ENCODE data around the gene GNAT2.
"Not testable (repeated sequence)": the region's sequence is repeated elsewhere in the genome, so short reads cannot be mapped to it uniquely, and the experiment has no call there.

GNAT2 gene

DNA sequence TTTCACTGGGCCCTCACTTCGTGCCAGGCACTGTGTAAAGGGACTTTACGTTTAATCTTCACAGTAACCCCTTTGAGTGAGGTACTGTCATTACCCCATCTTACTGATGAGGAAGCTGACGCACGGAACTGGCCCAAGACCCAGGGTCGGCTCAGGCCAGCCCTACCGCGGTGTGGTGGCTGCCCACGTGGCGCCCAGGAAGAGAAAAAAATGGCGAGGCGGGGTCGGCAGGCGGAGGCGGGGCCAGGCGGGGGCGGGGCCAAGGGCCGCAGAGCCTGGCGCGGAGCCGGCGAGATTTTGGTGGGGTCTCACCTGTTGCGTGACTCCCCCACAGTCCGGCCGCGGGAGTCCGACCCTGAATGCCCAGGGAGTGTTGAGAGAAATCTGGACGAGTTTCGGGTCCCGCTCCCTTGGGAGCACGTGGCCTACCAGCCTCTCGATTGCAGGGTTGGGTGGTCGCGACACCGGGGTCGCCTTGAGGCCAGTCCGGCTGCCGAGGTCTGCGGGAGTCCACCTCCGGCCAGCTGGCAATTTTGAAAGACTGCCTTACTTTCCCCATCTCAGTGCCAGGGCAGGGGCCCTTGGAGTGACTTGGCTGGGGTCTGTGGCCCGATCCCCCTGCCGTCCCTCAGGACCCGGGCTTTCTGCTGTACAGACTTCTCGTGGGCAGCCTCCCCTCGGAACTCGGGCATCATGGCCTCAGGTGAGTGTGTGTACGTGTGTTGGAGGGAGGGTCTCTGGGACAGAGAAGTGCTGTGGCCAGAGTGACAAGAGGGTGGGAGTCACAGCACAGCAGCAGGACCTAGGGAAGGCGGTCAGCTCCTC lies at the start of gene GNAT2, which contains the start of gene AMPD2:
Gene GNAT2 (minus strand): TSS at position 41 of the 825 bp plus-strand sequence. CDS start 6,746 bp downstream, outside the sequence.
Gene AMPD2 (plus strand): TSS at position 262 of the 825 bp plus-strand sequence. CDS start 1,339 bp downstream, outside the sequence.
- peak; percentile 64 for DNase-seq

DNA sequence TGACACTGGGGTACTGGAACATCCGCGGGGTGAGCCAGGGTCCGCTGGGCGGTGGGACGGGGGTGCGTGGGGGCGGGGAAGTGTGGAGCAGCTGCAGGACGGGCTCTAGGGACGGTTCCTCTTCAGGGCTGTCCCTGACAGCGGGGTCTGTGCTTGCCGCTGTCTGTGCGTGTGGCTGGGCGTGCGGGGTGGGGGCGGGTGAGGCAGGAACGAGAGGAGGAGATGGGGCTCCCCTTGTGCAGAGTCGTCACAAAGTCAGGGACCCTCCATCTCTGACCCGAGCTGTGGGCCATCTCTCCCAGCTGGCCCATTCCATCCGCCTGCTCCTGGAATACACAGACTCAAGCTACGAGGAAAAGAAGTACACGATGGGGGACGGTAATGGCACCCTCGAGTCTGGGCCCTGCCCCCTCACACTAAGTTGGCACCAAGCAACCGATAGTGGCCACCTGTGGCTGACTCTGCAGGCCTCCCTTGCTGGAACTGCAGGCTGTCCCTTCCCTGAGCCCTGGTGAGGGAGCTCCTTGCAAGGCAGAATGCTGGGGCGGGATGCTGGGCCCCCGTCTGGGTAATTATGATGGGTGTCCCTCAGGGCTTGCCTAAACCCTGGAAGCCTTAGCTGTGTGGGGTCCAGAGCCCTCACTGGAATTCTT lies 48.8 kb upstream of the GNAT2 start:
- no peak for DNase-seq

DNA sequence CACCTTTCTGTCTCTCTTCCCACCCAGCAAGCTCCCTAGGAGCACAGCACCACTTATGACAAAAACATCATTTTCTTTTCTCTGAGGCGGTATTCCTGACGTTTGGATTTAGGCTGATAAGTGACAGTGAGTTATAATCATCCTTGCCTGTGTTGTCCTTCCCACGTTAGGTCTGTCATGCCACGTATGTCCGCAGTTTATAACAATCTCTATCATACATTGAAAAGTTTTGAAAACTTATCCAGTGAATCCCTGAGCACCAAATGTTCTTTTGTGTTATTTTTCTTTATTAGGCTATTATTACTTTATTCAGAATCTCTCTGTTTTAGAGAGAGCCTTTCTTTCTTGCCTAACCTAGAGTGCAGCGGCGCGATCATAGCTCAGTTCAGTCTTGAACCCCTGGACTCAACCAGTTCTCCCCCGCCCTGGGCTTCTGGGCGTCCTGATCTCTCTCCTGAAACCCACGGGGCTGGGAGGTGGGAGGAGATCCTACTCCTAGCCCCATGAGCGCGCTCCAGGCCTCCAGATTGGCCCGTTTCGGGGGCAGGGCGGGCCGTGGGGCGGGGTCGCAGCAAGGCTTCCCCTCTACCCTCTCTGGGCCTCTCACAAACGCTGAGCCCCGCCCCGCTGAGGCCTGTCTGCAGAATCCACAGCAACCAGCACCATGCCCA lies 48.2 kb upstream of the GNAT2 start, which contains the start of gene GSTM2:
Gene GSTM2 (plus strand): TSS at position 606 of the 671 bp plus-strand sequence. CDS start 59 bp downstream, at position 665.
- DNase-seq = peak; percentile 63

DNA sequence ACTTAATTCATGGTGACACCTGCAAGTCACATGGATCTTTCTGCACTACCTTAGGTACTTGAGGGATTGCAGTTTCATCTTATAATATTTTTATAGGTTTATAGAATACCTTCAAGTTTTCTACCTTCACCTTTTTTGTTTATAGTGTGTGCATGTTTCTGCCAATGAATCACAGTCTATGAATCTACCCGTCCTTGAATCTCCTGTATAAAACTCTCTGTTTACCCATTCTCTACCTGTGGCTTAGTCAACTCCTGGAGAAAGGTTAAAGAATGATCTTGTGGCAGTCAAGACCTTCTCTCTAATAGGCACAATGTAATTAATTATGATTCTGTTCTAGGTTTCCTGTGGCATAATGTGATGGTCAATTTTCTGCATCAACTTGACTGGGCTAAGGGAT lies 45.3 kb upstream of the GNAT2 start:
- no peak for DNase-seq

DNA sequence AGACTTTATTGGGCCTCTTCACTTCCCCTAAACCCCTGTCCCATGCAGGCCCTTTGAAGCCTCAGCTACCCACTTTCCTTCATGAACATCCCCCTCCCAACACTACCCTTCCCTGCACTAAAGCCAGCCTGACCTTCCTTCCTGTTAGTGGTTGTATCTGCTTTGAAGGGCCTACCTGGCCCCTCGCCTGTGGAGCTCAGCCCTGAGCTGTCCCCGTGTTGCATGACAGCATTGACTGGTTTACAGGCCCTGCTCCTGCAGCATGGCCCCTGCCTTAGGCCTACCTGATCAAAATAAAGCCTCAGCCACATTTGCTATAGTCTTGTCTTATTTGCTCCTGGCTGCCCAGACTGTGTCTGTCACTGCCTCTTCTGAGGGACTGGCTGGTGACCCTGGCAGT lies 42.0 kb upstream of the GNAT2 start:
- DNase-seq = no peak

DNA sequence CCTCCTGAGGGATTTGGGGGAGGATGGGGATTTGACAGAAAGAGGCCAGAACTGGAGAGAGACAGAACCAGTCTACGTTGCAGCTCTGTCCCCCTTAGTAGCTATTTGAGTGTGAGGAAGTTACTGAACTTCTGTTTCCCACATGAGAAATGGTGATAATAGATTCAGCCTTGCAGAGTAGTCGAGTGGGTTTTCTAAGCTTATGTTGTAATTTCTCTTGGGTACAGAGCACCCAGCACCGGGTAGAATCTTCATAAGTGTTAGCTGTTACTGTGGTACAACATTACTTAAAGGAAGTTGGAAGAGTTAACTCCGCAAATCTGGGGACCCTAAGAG lies 41.2 kb upstream of the GNAT2 start:
- not testable (repeated sequence) for DNase-seq

DNA sequence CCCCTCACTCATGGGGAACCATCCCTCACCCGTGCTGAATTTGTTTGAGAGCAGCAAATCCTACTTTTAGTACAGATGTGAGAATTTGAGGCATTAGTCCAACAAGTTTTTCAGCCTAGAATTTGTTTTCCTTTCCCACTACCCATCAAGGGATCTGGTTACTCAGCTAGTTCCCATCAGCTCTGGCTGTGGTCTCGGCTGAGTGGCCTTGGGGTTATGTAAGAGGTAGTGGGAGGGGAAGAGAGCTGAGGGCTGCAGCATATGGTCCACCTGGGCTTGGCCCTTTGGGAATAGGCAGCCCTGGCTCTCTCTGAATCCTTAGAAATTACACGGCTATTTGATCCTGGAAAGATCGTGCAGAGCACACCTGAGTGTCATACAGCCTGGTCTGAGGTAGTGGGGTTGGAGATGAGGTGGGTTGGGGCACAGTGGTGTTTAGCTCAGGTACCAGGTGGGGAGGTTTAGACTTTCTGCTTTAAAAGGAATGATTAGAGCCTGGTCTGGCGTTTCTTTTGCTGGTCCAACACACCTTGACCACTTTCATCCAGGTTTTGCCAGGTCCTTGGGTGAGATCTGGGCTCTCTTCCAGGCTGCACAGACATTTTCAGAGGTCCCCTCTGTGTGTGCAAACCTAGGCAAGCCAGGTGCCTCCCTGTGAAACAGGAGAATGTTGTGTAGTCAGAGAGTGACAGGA lies 40.7 kb upstream of the GNAT2 start:
- no peak for DNase-seq

DNA sequence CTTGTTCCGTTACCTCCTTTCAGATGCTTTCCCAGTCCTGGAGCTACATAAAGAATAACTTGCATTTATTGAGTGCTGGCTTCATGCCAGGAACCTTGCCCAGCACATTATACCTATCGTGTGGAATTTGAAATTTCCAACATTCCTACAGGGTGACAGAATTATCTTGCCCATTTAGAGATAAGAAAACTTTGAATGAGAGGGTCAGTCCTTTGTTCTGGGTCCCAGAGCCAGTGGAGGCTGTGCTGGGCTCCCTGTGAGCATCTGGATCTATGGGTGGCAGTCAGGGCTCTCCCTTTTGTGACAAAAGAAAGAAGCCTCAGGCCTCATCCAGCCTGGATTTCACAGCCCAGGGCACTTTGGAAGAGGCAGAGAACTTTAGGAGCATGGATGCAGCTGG lies 39.7 kb upstream of the GNAT2 start:
- no peak for DNase-seq

DNA sequence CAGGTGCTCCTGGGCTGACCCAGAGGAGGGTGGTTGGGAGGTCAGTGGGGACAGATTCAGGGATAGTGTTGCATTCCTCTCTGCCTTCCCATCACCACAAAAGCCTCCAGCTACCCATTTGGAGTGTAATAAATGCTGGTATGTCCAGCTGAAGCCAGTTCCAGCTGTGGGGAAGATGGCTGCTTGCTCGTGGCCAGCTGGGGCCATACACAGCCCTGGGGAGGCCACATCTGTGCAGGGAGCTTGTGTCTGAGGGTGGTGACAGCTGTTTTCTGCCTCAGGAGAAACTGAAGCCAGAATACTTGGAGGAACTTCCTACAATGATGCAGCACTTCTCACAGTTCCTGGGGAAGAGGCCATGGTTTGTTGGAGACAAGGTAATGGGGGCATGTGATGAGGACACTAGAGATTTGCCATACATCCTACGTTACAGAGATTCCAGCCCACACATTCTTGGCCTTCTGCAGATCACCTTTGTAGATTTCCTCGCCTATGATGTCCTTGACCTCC lies 39.2 kb upstream of the GNAT2 start:
- DNase-seq = no peak

DNA sequence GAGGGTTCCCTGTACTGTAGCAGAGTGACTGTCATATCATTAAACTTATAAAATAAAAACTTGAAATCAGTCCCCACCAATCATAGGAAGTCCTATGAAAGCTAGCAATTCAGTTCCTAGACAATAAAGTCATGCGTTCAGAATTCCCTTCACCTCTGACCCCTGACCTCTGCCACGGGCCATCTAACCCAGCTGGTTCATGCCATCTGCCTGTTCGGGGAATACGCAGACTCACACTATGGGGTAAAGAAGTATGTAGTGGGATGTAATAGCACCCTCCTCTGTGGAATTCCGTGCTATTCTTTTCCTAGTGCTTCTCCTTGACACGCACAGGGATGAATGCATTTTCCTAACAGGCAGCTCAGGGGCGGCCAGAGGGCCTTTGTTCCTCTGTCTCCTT lies 38.6 kb upstream of the GNAT2 start:
- DNase-seq = no peak

DNA sequence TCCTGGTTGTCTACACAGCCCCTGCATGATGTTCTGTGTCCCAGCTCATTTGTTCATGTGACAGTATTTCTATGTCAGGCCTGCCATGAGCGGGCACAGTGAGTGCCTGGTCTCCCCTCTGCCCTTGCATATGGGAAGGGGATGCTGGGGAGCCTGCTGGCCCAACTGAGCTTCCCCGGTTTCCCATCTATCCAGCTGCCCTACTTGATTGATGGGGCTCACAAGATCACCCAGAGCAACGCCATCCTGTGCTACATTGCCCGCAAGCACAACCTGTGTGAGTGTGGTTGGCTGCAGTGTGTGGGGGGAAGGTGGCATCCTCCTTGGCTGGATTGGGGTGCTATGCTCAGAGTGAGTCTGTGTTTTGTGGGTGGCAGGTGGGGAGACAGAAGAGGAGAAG lies 38.0 kb upstream of the GNAT2 start:
- DNase-seq = no peak

DNA sequence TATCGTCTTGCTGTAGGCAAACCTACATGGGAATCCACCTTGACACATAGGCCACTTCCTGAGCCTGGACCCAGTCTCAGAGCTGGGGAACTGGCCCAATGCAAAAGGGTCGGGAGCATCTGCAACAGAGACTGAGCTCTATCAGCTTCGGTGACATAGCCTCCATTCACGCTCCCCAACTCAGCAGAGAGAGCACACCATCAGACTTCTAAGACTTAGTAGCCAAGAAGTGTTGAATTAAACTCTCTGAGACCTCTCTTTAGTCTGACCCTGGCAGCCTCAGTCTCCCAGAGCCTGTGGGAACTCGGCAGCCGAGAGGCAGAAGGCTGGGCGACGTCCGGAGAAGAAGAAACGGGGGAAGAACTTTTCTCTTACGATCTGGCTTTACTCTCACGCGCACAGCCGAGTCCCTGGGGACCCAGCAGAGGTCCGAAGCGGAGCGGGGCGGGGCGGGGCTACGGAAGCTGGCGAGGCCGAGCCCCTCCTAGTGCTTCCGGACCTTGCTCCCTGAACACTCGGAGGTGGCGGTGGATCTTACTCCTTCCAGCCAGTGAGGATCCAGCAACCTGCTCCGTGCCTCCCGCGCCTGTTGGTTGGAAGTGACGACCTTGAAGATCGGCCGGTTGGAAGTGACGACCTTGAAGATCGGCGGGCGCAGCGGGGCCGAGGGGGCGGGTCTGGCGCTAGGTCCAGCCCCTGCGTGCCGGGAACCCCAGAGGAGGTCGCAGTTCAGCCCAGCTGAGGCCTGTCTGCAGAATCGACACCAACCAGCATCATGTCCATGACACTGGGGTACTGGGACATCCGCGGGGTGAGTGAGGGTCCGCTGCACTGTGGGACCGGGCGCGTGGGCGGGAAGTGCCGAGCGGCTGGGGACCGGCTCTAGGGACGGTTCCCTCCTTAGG lies 36.5 kb upstream of the GNAT2 start, which contains the start of gene GSTM4:
Gene GSTM4 (plus strand): TSS at position 485 of the 905 bp plus-strand sequence. CDS start 291 bp downstream, at position 776.
- peak; percentile 62 for DNase-seq

DNA sequence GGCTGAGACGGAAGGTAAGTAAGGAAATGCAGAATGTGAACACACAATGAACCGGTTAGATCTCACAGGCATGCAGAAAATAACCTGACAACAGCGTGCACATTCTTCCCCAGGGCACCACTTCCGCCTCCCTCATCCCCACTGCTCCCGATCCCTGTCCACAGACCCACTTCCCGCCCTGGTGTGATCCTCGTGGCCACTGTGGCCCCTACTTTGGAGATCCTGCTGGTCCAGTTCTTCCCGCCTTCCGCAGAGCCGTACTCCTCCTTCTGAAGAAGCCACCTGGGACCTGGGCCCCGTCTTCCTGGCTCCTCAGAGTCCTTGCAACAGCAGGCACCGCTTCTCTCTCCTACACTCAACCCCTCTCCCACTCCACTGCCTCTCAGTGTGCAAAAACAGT lies 35.1 kb upstream of the GNAT2 start:
- no peak for DNase-seq

DNA sequence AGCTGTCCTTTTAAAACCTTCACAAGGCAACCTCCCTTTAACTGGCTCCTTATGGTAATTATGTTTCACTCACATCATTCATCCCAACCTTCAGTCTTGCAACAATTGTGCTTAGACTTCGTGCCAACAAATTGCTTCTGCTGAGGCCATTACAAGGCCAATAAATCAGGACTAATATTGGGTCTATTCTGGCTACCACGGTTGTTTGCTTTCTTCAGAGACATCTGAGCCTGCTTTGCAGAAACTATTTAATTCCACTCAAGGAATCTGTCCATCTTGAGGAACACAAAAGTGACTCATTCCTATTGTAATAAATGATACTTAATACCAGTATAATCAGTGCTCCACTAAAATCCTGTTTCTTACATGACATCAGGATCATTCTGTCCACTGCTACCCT lies 33.9 kb upstream of the GNAT2 start:
- DNase-seq = no peak

DNA sequence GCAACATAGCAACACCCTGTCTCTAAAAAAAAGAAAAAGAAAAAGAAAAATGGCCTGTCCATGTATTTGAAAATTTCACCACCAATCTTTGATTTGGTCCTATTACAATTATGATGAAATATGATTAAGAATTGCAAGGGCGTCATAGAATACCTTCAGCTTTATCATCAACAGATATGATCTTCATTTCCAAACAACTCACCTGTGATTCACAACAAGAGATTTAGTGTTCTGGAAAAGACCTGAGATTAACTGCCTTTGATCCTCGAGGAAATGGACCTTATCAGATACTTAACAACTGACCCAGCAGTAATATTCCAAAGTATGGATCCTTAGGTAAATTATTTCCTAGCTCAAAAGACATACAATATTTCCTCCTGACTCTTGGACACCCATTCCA lies 33.0 kb upstream of the GNAT2 start:
- DNase-seq = no peak

DNA sequence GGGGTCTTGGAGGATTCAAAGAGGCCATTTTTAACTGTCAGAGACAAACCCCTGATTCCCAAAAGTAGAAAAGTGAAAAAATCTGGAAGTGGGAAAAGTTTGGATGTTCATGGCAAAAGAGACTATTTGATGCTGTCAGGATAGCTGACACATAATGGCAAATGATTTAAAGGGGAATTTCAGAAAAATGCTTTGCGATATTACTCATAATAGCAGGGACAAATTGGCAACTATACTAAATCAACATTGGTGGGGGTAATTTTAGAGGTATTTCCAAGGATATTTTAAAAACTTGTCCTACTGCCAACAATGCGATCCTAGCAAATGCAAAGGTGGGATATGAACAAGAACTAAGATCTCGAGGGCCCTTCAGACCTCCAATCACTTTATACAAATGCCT lies 31.2 kb upstream of the GNAT2 start:
- DNase-seq = no peak

DNA sequence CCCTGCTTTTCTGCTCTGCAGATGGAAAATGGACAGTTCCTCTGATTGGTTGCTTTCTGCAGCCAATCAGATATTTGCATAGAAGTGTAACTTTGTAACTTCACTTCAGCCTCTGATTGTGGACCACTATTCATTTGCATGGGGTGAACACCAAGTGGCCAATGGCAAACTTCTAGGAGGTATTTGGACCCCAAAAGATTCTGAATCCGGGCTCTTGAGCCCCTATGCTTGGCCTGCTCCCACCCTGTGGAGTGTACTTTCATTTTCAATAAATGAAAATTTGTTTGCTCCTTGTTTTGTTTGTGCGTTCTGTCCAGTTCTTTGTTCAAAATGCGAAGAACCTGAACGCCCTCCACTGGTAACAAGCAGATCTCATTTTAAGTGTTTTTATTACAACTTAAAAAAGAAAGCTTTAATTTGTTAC lies 30.1 kb upstream of the GNAT2 start:
- no peak for DNase-seq

DNA sequence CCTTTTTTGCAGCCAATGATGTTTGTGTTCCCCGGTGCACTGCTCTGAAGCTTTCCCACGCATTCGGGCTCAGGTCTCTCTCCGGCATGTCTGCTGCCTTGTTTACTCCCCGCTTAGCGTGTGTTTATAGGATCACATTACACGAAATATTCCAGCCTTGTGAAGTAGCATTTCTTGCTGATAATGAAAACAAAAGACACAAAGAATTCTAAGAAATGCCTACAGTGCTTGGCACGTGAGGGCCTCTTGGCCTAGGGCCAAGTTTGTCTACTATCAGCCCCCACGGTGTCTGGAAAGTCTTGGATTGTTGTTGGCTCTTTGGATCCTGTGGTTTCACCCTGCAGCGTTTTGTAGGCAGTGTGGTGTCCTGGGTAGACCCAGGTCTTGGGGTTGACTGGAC lies 25.3 kb upstream of the GNAT2 start:
- no peak for DNase-seq

DNA sequence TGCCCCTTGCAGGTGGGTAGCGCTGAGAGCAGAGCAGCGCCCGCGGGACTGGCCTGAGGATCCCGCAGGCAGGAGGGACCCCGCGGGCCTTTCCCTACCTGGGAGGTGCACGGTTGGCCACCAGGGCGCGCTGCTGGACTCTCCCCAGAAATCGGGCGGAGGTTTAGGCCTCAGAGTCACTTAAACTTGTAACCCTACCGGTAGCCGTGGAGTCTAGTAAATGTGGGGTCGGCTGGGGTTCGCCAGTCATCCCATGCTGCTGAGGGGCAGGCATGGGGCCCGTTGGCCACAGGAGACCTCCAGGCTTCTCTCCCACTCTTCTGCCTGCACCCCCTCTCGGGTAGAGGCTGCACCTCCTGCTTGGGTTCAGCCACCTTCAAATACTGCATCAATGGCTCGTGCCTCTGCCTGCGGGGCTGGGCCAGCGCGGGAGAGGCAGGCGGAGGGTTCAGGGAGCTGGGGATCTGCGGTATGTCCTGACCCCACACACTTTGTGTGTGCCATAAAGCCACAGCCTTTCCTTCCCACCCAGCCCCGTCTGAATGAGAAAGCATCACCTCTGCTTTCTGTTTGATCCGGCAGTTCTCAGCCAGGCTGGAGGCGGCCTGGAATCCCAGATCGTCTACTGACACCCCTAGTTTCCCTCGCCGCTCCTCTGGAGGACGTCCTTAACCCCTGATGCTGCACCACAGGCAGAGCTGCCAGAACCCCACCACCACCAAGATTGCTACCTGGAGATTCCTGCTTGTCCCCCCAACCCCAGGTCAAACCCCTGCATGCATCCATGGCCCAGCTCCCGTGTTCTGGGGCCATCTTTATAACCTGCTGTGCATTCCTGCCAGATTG lies 24.2 kb upstream of the GNAT2 start:
- DNase-seq = peak; percentile 90

DNA sequence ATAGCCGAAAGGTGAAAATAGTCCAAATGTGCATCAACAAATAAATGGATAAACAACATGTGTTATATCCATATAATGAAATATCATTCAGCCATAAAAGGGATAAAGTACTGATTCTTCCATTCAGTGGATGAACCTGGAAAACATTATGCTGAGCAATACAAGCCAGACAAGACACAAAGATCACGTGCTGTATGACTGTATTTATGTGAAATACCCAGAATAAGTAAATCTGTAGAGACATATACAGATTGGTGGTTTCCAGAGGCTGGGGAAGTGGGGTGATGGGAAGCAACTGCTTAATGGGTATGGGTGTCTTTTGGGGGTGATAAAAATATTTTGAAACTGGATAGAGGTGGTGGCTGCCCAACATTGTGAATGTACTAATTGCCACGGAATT lies 23.2 kb upstream of the GNAT2 start:
- no peak for DNase-seq

DNA sequence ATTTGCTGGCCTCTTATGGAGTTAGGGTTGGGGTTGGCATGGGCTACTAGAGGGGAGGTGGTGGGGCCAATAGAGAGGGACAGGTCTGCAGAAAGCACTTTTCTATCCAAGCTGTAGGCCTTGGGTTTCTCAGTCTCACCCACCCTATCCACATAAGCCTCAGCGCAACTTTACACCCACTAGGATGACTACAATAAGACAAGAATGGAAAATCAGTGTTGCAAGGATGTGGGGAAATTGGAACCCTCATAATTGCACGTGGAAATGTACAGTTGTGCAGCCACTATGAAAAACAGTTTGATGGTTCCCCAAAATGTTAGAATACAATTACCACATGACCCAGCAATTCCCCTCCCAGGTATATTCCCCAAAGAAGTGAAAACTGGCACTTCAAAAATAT lies 22.4 kb upstream of the GNAT2 start:
- DNase-seq = no peak

Measured in activated gamma-delta T cell treated with Interleukin-2 at 50 U/mL for 16 hours (primary cell).